WTC11 (cell line): ENCODE data around the gene BAZ2A. TPM values are rescaled to one million over a fixed set of nuclear protein-coding genes. Genes with fewer than 3 reads are reported as not detected.
"Not testable (repeated sequence)": the region's sequence is repeated elsewhere in the genome, so short reads cannot be mapped to it uniquely, and the experiment has no call there.

Experiments used
- ATAC-seq: fragments of 200-7000 bp; cut with Tn5 transposase; 2 replicates; pipeline ENCODE4 v1.10.0; 2021; ENCODE audit warnings: mild to moderate bottlenecking, moderate library complexity
- CTCF ChIA-PET: fragments of 300-600 bp; sonication (Branson Sonifier 250); formaldehyde crosslinking; loops from one replicate; lab custom pipeline; 2021; ENCODE audit warnings: antibody characterized with exemption; lab: Charles Lee
- POLR2A ChIA-PET: fragments of 350-600 bp; sonication (Branson Sonifier 250); formaldehyde crosslinking; loops from one replicate; lab custom pipeline; 2021; ENCODE audit warnings: antibody characterized with exemption; lab: Charles Lee
- DNase-seq: peaks from one replicate; pipeline ENCODE4 v3.0.0; 2021; ENCODE audit warnings: low spot score
- H3K27ac Mint-ChIP-seq: 2 replicates; pipeline ENCODE4 v1.8.0; 2021; ENCODE audit warnings: mixed read lengths
- H3K27me3 Mint-ChIP-seq: 2 replicates; pipeline ENCODE4 v1.8.0; 2021; ENCODE audit warnings: low read depth, mild to moderate bottlenecking, moderate library complexity, mixed read lengths
- H3K36me3 Mint-ChIP-seq: 2 replicates; pipeline ENCODE4 v1.8.0; 2021; ENCODE audit warnings: mixed read lengths
- H3K4me1 Mint-ChIP-seq: 2 replicates; pipeline ENCODE4 v1.8.0; 2022; ENCODE audit warnings: mixed read lengths
- H3K4me3 Mint-ChIP-seq: 2 replicates; pipeline ENCODE4 v1.8.0; 2021; ENCODE audit warnings: mild to moderate bottlenecking, moderate library complexity, mixed read lengths
- H3K9me3 Mint-ChIP-seq: 2 replicates; pipeline ENCODE4 v1.8.0; 2021; ENCODE audit warnings: mixed read lengths
- ATF3 ChIP-seq: sonication (generic); formaldehyde crosslinking; conservative IDR thresholded peaks from 2 replicates; pipeline ENCODE4 v1.8.1; 2022; ENCODE audit warnings: mild to moderate bottlenecking, missing genetic modification reagents
- ATF6 ChIP-seq: sonication (generic); formaldehyde crosslinking; IDR thresholded peaks from 2 replicates; pipeline ENCODE4 v1.8.1; 2023; ENCODE audit warnings: mild to moderate bottlenecking, missing genetic modification reagents
- CDX4 ChIP-seq: fragments of 250-450 bp; sonication (Bioruptor Pico); IDR thresholded peaks from 2 replicates; pipeline ENCODE4 v1.9.0; 2021; ENCODE audit warnings: moderate library complexity, mild to moderate bottlenecking, inconsistent platforms, borderline replicate concordance
- E2F5 ChIP-seq: sonication (generic); formaldehyde crosslinking; IDR thresholded peaks from 2 replicates; pipeline ENCODE4 v1.8.1; 2022; ENCODE audit warnings: mild to moderate bottlenecking, moderate library complexity, missing genetic modification reagents
- ELF4 ChIP-seq: sonication (generic); formaldehyde crosslinking; IDR thresholded peaks from 2 replicates; pipeline ENCODE4 v1.8.1; 2022; ENCODE audit warnings: low read depth, mild to moderate bottlenecking, moderate library complexity, missing genetic modification reagents
- JAZF1 ChIP-seq: fragments of 250-450 bp; sonication (Bioruptor Pico); IDR thresholded peaks from 2 replicates; pipeline ENCODE4 v1.9.0; 2021; ENCODE audit warnings: moderate library complexity, mild to moderate bottlenecking, inconsistent platforms
- MLX ChIP-seq: sonication (generic); formaldehyde crosslinking; IDR thresholded peaks from 2 replicates; pipeline ENCODE4 v1.8.1; 2023; ENCODE audit warnings: mild to moderate bottlenecking, missing genetic modification reagents, moderate library complexity
- NFYB ChIP-seq: sonication (generic); formaldehyde crosslinking; conservative IDR thresholded peaks from 2 replicates; pipeline ENCODE4 v1.8.0; 2022; ENCODE audit warnings: low read depth, missing genetic modification reagents
- PREB ChIP-seq: sonication (generic); formaldehyde crosslinking; IDR thresholded peaks from 2 replicates; pipeline ENCODE4 v1.8.1; 2022; ENCODE audit warnings: mild to moderate bottlenecking, missing genetic modification reagents, moderate library complexity, borderline replicate concordance
- RORB ChIP-seq: fragments of 250-450 bp; sonication (Bioruptor Pico); IDR thresholded peaks from 2 replicates; pipeline ENCODE4 v1.9.0; 2021; ENCODE audit warnings: mild to moderate bottlenecking
- SP1 ChIP-seq: sonication (generic); formaldehyde crosslinking; conservative IDR thresholded peaks from 2 replicates; pipeline ENCODE4 v1.8.1; 2022; ENCODE audit warnings: missing genetic modification reagents
- USF1 ChIP-seq: sonication (generic); formaldehyde crosslinking; IDR thresholded peaks from 2 replicates; pipeline ENCODE4 v1.8.0; 2022; ENCODE audit warnings: mild to moderate bottlenecking, missing genetic modification reagents
- ZBTB43 ChIP-seq: sonication (generic); formaldehyde crosslinking; IDR thresholded peaks from 2 replicates; pipeline ENCODE4 v1.8.1; 2023; ENCODE audit warnings: mild to moderate bottlenecking, missing genetic modification reagents
- ZNF232 ChIP-seq: sonication (generic); formaldehyde crosslinking; IDR thresholded peaks from 2 replicates; pipeline ENCODE4 v1.8.0; 2022; ENCODE audit warnings: mild to moderate bottlenecking, missing genetic modification reagents
- ZNF416 ChIP-seq: fragments of 250-450 bp; sonication (Bioruptor Pico); IDR thresholded peaks from 2 replicates; pipeline ENCODE4 v1.9.0; 2021; ENCODE audit warnings: mild to moderate bottlenecking, inconsistent platforms
- ZNF671 ChIP-seq: fragments of 250-450 bp; sonication (Bioruptor Pico); IDR thresholded peaks from 2 replicates; pipeline ENCODE4 v1.8.0; 2021; ENCODE audit warnings: mild to moderate bottlenecking
- total RNA-seq: library from RNA; stranded (reverse); gene quantifications from 3 replicates; pipeline ENCODE4 v1.2.3, GENCODE V29; 2021

The BAZ2A gene
- total RNA-seq, 1 experiment from 2014 or later = 114 TPM

- Mint-ChIP-seq H3K27me3 (peaks cover 10% of the 10 kb centered on the region), H3K4me1 (no peaks in the 10 kb centered on the region), H3K4me3 (no peak overlapping the region), H3K36me3 (peaks cover 25% of the 10 kb centered on the region), H3K9me3 (peaks cover 21% of the 10 kb centered on the region), H3K27ac (no peak overlapping the region)
- POLR2A ChIA-PET = interaction anchor here (0.7 kb wide), 1 partner anchor 531 kb away, joined by 3 read pairs; no protein-coding TSS in a partner anchor
- no peak for DNase-seq
- CTCF ChIA-PET = interaction anchor here (1.2 kb wide), 1 partner anchor 21 kb away, joined by 7 read pairs; no protein-coding TSS in a partner anchor
- no peak for TF ChIP-seq ZBTB43
- no peak for TF ChIP-seq ZNF416 (CRISPR knock-in tag)
- TF ChIP-seq MLX (CRISPR knock-in tag) = no peak
- TF ChIP-seq E2F5 (CRISPR knock-in tag) = no peak
- TF ChIP-seq ZNF671 (CRISPR knock-in tag) = no peak
- no peak for TF ChIP-seq PREB (CRISPR knock-in tag)
- TF ChIP-seq SP1 (CRISPR knock-in tag) = no peak
- no peak for TF ChIP-seq CDX4 (CRISPR knock-in tag)
- no peak for TF ChIP-seq ATF3
- TF ChIP-seq ATF6 (CRISPR knock-in tag) = no peak
- TF ChIP-seq RORB (CRISPR knock-in tag) = no peak
- TF ChIP-seq USF1 = no peak
- TF ChIP-seq NFYB (CRISPR knock-in tag) = no peak
- no peak for TF ChIP-seq ZNF232 (CRISPR knock-in tag)
- no peak for TF ChIP-seq ELF4
- no peak for TF ChIP-seq JAZF1
- no peak for ATAC-seq
Observed at GRCh38 chr12:56657416-56658379, 27.6 kb upstream of the BAZ2A start.

GRCh38 chr12:56653781-56654180, 23.7 kb upstream of the BAZ2A start:
- H3K27me3 Mint-ChIP-seq = peaks cover 11% of the 10 kb centered on the region
- ATAC-seq, H3K4me3 Mint-ChIP-seq, DNase-seq, H3K4me1 Mint-ChIP-seq, CTCF ChIA-PET, H3K27ac Mint-ChIP-seq, POLR2A ChIA-PET: not testable (repeated sequence)
- H3K9me3 Mint-ChIP-seq = peaks cover 24% of the 10 kb centered on the region
- H3K36me3 Mint-ChIP-seq = peaks cover 28% of the 10 kb centered on the region

GRCh38 chr12:56648023-56648422, 17.9 kb upstream of the BAZ2A start:
- H3K27ac Mint-ChIP-seq, ATAC-seq, DNase-seq, H3K27me3 Mint-ChIP-seq, H3K9me3 Mint-ChIP-seq, H3K4me3 Mint-ChIP-seq, POLR2A ChIA-PET: not testable (repeated sequence)
- CTCF ChIA-PET = interaction anchor here (0.6 to 3.7 kb wide), 2 partner anchors 12 to 25 kb away, joined by 3 to 37 read pairs; no protein-coding TSS in a partner anchor
- H3K4me1 Mint-ChIP-seq = peaks cover 20% of the 10 kb centered on the region
- H3K36me3 Mint-ChIP-seq = peaks cover 33% of the 10 kb centered on the region
